Endothelial cell of umbilical vein (primary cell): ENCODE results near the gene LCE2D. TPM values are rescaled to one million over a fixed set of nuclear protein-coding genes. Genes with fewer than 3 reads are reported as not detected.

Source experiments
- BruUV-seq: library from RNA; stranded (reverse); fragments of 400-500 nt; replicated peaks from 2 replicates; lab custom pipeline; 2021; lab: Mats Ljungman, UMichigan
- CTCF ChIA-PET: fragments of 300-600, 350-600 bp; sonication (Branson Sonifier 250); formaldehyde crosslinking; loops from one replicate; lab custom pipeline; 2021; ENCODE audit warnings: antibody characterized with exemption, inconsistent platforms; lab: Charles Lee
- POLR2A ChIA-PET: fragments of 300-600, 350-600 bp; sonication (Branson Sonifier 250); formaldehyde crosslinking; loops from one replicate; lab custom pipeline; 2021; ENCODE audit warnings: antibody characterized with exemption, inconsistent platforms; lab: Charles Lee
- DNase-seq: peaks from one replicate; pipeline ENCODE4 v3.0.0-alpha.2; 2011; ENCODE audit warnings: low read depth, low spot score
- FAIRE-seq: peaks from 2 replicates; lab custom pipeline; 2011; peaks lifted over from hg19 to GRCh38; lab: Jason Lieb, UNC
- H2AFZ ChIP-seq: 2 replicates; pipeline ENCODE4 v1.6.0; 2012; ENCODE audit warnings: low read depth, low read length, control low read depth, inconsistent platforms
- H3K27ac ChIP-seq: 2 replicates; pipeline ENCODE4 v1.5.1; 2011; ENCODE audit warnings: low read depth, mild to moderate bottlenecking, control low read depth, low read length, moderate library complexity; ENCODE audit not compliant: insufficient read depth
- H3K27me3 ChIP-seq, 2 experiments: 2 replicates each; pipeline versions ENCODE4 v1.6.0 to v1.6.1; 2011; ENCODE audit warnings: low read length in 2 of 2, mixed read lengths in 1 of 2; ENCODE audit not compliant: control insufficient read depth in 2 of 2, insufficient read depth in 2 of 2
- H3K36me3 ChIP-seq, 2 experiments: 2 replicates in 1 of 2; 3 replicates in 1 of 2; pipeline ENCODE4 v1.5.1; 2011; ENCODE audit warnings: low read length in 2 of 2, mild to moderate bottlenecking in 1 of 2, moderate library complexity in 1 of 2; ENCODE audit not compliant: control insufficient read depth in 2 of 2, insufficient read depth in 2 of 2; ENCODE audit errors: extremely low read depth in 1 of 2
- H3K4me1 ChIP-seq: 3 replicates; pipeline ENCODE4 v1.5.1; 2011; ENCODE audit warnings: mild to moderate bottlenecking, low read length; ENCODE audit not compliant: control insufficient read depth, insufficient read depth; ENCODE audit errors: extremely low read depth
- H3K4me2 ChIP-seq: 2 replicates; pipeline ENCODE4 v1.6.1; 2011; ENCODE audit warnings: low read length, control low read depth, mixed read lengths; ENCODE audit not compliant: insufficient read depth
- H3K4me3 ChIP-seq, 3 experiments: fragments of 200-600 bp in 1 of 3; sonication (generic), shearing (Covaris generic) in 1 of 3; replicated peaks in 1 of 3; 2 replicates each; pipeline ENCODE4 v1.5.1; 2011 to 2016; ENCODE audit warnings: control low read depth in 3 of 3, low read length in 3 of 3, mild to moderate bottlenecking in 2 of 3, inconsistent platforms in 1 of 3, low read depth in 1 of 3, moderate library complexity in 1 of 3; ENCODE audit not compliant: insufficient read depth in 1 of 3
- H3K79me2 ChIP-seq: 2 replicates; pipeline ENCODE4 v1.6.0; 2012; ENCODE audit warnings: low read length, inconsistent platforms; ENCODE audit not compliant: control insufficient read depth, insufficient read depth
- H3K9ac ChIP-seq: replicated peaks from 2 replicates; pipeline ENCODE3; 2011; ENCODE audit warnings: low read length, control low read depth; ENCODE audit not compliant: insufficient read depth; ENCODE audit errors: extremely low read depth
- H3K9me1 ChIP-seq: replicated peaks from 3 replicates; pipeline ENCODE4 v1.6.0; 2011; ENCODE audit warnings: mild to moderate bottlenecking, low read length; ENCODE audit not compliant: control insufficient read depth, insufficient read depth; ENCODE audit errors: extremely low read depth
- H3K9me3 ChIP-seq: replicated peaks from 2 replicates; pipeline ENCODE4 v1.5.1; 2012; ENCODE audit warnings: low read length, inconsistent platforms; ENCODE audit not compliant: control insufficient read depth, insufficient read depth
- H4K20me1 ChIP-seq: replicated peaks from 2 replicates; pipeline ENCODE3; 2011; ENCODE audit warnings: mild to moderate bottlenecking, low read length; ENCODE audit not compliant: control insufficient read depth, insufficient read depth; ENCODE audit errors: extremely low read depth
- CTCF ChIP-seq, 2 donors: IDR thresholded peaks; 1 replicate in 1 of 2; 2 replicates in 1 of 2; pipeline ENCODE4 v1.5.1; 2011; ENCODE audit warnings: low read length in 2 of 2, mild to moderate bottlenecking in 2 of 2, moderate library complexity in 2 of 2, control low read depth in 1 of 2, inconsistent platforms in 1 of 2, low read depth in 1 of 2; ENCODE audit not compliant: insufficient read depth in 1 of 2; ENCODE audit errors: extremely low read depth in 1 of 2
- EZH2 ChIP-seq: IDR thresholded peaks from 2 replicates; pipeline ENCODE4 v1.6.1; 2012; ENCODE audit warnings: borderline replicate concordance, low read depth, mild to moderate bottlenecking, moderate library complexity, low read length, inconsistent platforms; ENCODE audit not compliant: severe bottlenecking
- FOS ChIP-seq: IDR thresholded peaks from 2 replicates; pipeline ENCODE4 v1.6.1; 2011; ENCODE audit warnings: mild to moderate bottlenecking, low read length, moderate library complexity, borderline replicate concordance; ENCODE audit not compliant: insufficient read depth
- GATA2 ChIP-seq: IDR thresholded peaks from 2 replicates; pipeline ENCODE4 v1.7.0; 2011; ENCODE audit warnings: low read depth, mild to moderate bottlenecking, moderate library complexity, mixed read lengths, low read length; ENCODE audit not compliant: insufficient read length, insufficient read depth
- JUN ChIP-seq: IDR thresholded peaks from 2 replicates; pipeline ENCODE4 v1.6.1; 2011; ENCODE audit warnings: borderline replicate concordance, low read depth; ENCODE audit not compliant: insufficient read length, insufficient read depth
- MAX ChIP-seq: IDR thresholded peaks from 2 replicates; pipeline ENCODE4 v1.6.1; 2011; ENCODE audit not compliant: insufficient read depth, insufficient read length
- MYC ChIP-seq: IDR thresholded peaks from one replicate; pipeline ENCODE4 v1.6.1; 2011; ENCODE audit warnings: mild to moderate bottlenecking, low read depth, low read length
- POLR2A ChIP-seq: IDR thresholded peaks from 2 replicates; pipeline ENCODE4 v1.6.1; 2012; ENCODE audit warnings: low read depth, mild to moderate bottlenecking, control low read depth, low read length
- POLR2AphosphoS5 ChIP-seq: IDR thresholded peaks from 2 replicates; pipeline ENCODE4 v1.6.1; 2012; ENCODE audit warnings: low read depth, mild to moderate bottlenecking, control low read depth, low read length, moderate library complexity; ENCODE audit not compliant: insufficient read depth
- dilution Hi-C: fragments of 300-500 bp; cut with MboI; formaldehyde crosslinking; loops from one replicate; pipeline ENCODE4 v1.15.0; 2019; ENCODE audit warnings: low sequenced_read_pairs; ENCODE audit not compliant: extremely low pct_ligation_motif_present
- intact Hi-C: fragments of 100-400 bp; cut with micrococcal nuclease; formaldehyde crosslinking; loops from one replicate; pipeline ENCODE4 v1.10.0; 2022
- polyA plus RNA-seq, 4 experiments: library from polyadenylated mRNA; depleted of rRNA in 3 of 4; stranded (reverse) in 3 of 4; unstranded in 1 of 4; fragments of >200 nt; gene quantifications; 2 replicates each; pipeline versions ENCODE4 v1.2.1 to v1.2.3, GENCODE V29; 2011 to 2012; ENCODE audit warnings: missing spikeins in 1 of 4
- total RNA-seq: library from RNA; stranded (reverse); gene quantifications from 2 replicates; pipeline ENCODE4 v1.2.3, GENCODE V29; 2021

Gene LCE2D
- total and polyA plus RNA-seq, 2 donors (not counting 3 experiments of a cell fraction or from before 2014, with no cell fraction given), result not detected

DNA sequence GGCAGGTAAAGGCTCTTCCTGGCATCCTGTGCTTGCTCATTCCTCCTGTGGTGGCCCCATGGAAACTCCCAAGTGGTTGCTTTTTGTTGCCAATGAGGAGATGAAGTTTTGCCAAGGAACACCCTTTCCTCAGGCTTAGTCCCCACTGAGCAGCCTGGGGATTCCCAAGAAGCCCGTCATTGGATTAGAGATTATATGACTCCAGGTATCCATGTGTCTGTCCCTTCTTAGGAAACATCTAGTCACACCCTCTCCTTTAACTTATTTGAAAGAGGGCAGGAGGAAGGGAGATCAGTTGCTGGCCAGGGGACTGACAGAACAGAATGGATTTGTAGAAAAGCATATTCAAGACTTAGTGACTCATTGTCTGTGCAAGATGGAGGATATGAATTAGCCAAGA, 36.4 kb upstream of the LCE2D start:
- POLR2A ChIA-PET, result no interaction called here
- no peak overlapping the region for H3K4me3 ChIP-seq
- no peak overlapping the region for H3K4me2 ChIP-seq
- CTCF ChIA-PET, result no interaction called here
- H3K27me3 ChIP-seq, result no peaks in the 10 kb centered on the region
- BruUV-seq, result no TSS peak
- no peaks in the 10 kb centered on the region for H3K9me1 ChIP-seq
- no peaks in the 10 kb centered on the region for H3K79me2 ChIP-seq
- FAIRE-seq (no peak), DNase-seq (no peak)
- H3K4me1 ChIP-seq, result no peaks in the 10 kb centered on the region
- dilution Hi-C loops (no loop called here), intact Hi-C loops (no loop called here)
- no peak overlapping the region for H2AFZ ChIP-seq
- TF ChIP-seq POLR2A (no peak), GATA2 (no peak), MYC (no peak), JUN (no peak), MAX (no peak), FOS (no peak), POLR2AphosphoS5 (no peak), CTCF (IDR thresholded peaks at IDR 0.05; ENCODE audit: extremely low read depth in 1 of 2, insufficient read depth in 1 of 2, low read depth in 1 of 2, low read length in 2 of 2) (no peak), EZH2 (no peak)
- H3K9me3 ChIP-seq, result peaks cover 2% of the 10 kb centered on the region
- H3K36me3 ChIP-seq, result no peaks in the 10 kb centered on the region
- H3K9ac ChIP-seq, result no peak overlapping the region
- H4K20me1 ChIP-seq, result no peaks in the 10 kb centered on the region
- H3K27ac ChIP-seq, result no peak overlapping the region
